PC-9 (cell line): ENCODE results near the gene EHD4.

Experiments used
- CTCF ChIP-seq: fragments of 200-600 bp; sonication (generic); conservative IDR thresholded peaks from 2 replicates; pipeline ENCODE4 v1.6.1; 2017; ENCODE audit warnings: mixed run types, antibody characterized with exemption, mild to moderate bottlenecking, moderate library complexity
- EZH2 ChIP-seq: fragments of 200-600 bp; sonication (generic); IDR thresholded peaks from 2 replicates; pipeline ENCODE4 v1.8.0; 2017; ENCODE audit warnings: antibody characterized with exemption, low read depth

DNA sequence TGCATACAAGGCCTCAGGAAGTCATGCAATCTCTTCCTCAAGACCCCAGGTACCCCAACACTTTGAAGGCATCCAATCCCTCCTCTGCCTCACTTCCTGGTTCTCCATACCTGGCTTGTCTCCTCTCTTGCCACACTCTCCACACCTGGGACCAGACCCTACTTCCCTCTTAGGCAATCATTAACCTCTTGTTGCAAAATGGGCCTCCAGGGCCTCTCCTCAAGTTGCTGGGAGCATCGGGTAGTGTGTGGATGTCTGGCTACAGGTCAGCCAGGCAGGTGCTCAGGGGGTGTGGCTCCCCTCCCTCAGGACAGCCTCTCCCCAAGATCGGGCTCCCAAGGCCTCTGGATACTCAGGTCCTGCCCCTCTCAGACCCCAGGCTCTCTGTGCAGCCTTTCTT lies 39.9 kb upstream of the EHD4 start:
- TF ChIP-seq CTCF (no peak), EZH2 (no peak)
